Pancreas (tissue), 10 donors: ENCODE results near the gene SYT9. TPM values are rescaled to one million over a fixed set of nuclear protein-coding genes. Genes with fewer than 3 reads are reported as not detected.

ENCODE experiments used
- ATAC-seq, 4 donors: fragments of 200-7000 bp; cut with Tn5 transposase; one replicate each; pipeline versions ENCODE4 v1.8.0 to v1.9.1; 2020; ENCODE audit warnings: mild to moderate bottlenecking in 4 of 4, moderate library complexity in 4 of 4
- DNase-seq, 6 donors: peaks; one replicate each; pipeline ENCODE4 v3.0.0-alpha.2; 2020
- FAIRE-seq: peaks from 2 replicates; lab custom pipeline; 2012; peaks lifted over from hg19 to GRCh38; lab: Jason Lieb, UNC
- H3K27ac ChIP-seq, 4 donors: fragments of 200-600 bp; sonication (generic); 1 replicate in 3 of 4; 2 replicates in 1 of 4; pipeline versions ENCODE4 v1.5.0 to v1.8.0; 2020
- H3K27me3 ChIP-seq, 4 donors: fragments of 200-600 bp; one replicate each; pipeline ENCODE4 v1.8.0; 2021
- H3K36me3 ChIP-seq, 3 donors: fragments of 200-600 bp; sonication (generic) in 1 of 3; one replicate each; pipeline versions ENCODE4 v1.5.0 to v1.8.0; 2020 to 2021
- H3K4me1 ChIP-seq, 3 donors: fragments of 200-600 bp; one replicate each; pipeline ENCODE4 v1.8.0; 2021
- H3K4me3 ChIP-seq, 4 donors: fragments of 200-600 bp; sonication (generic) in 2 of 4; one replicate each; pipeline versions ENCODE4 v1.5.0 to v1.8.0; 2020 to 2021
- H3K9me3 ChIP-seq, 4 donors: fragments of 200-600 bp; one replicate each; pipeline ENCODE4 v1.8.0; 2021
- CTCF ChIP-seq, 4 donors: fragments of 200-600 bp; sonication (generic) in 3 of 4; IDR thresholded peaks; one replicate each; pipeline versions ENCODE4 v1.5.0 to v1.8.0; 2021; ENCODE audit warnings: antibody characterized with exemption in 4 of 4
- WGBS, 2 donors: extraction: QIAGEN DNeasy Blood & Tissue Kit; methylation state at CpG; one replicate each; pipeline ENCODE4 v1.1.7; 2013; 5-methylcytosine and 5-hydroxymethylcytosine counted together
- intact Hi-C, 3 donors: fragments of 100-400 bp; cut with DNase I; formaldehyde crosslinking; loops; one replicate each; pipeline versions ENCODE4 v1.11.1 to v1.14.2; 2022
- polyA plus RNA-seq, 2 donors: library from polyadenylated mRNA; stranded (reverse); fragments of 200-250 nt; gene quantifications; one replicate each; pipeline ENCODE4 v1.2.3, GENCODE V29; 2013
- total RNA-seq, 6 donors: library from RNA; stranded (reverse); fragmentation: NEBNext Ultra II Directional in 4 of 6; extraction: Animal tissue kit (Norgen Biotek cat#: 25700) in 4 of 6; gene quantifications; one replicate each; pipeline versions ENCODE4 v1.2.1 to v1.2.4, GENCODE V29; 2021 to 2023
- donor health status: healthy with polysubstance abuse.
- donor health status: DM: no; HTN: no; CAD: no; lungs with moderate emphysema.
- donor health status: DM: no; HTN: no; CAD: no.
- donor health status: control.
- donor health status: control.
- donor health status: Bipolar disorder and iron deficiency.
- donor health status: DM: yes; HTN: yes; CAD: no.
- donor health status: DM: no; HTN: no; CAD: no.
- donor health status: DM: no; HTN: no; CAD: no.
- donor health status: DM: yes; HTN: yes; CAD: no.

The SYT9 gene
- total and polyA plus RNA-seq, 8 donors: 0.38 to 2.0 (median 1.0) TPM

- TF ChIP-seq CTCF (IDR thresholded peaks at IDR 0.05): no peak
- Histone ChIP-seq H3K27me3 (no peaks in the 10 kb centered on the region), H3K4me3 (no peak overlapping the region), H3K36me3 (no peaks in the 10 kb centered on the region), H3K9me3 (no peaks in the 10 kb centered on the region), H3K4me1 (no peaks in the 10 kb centered on the region), H3K27ac (no peak overlapping the region)
- intact Hi-C loops: no loop called here
- DNase-seq (no peak), ATAC-seq (no peak), FAIRE-seq (no peak)
- WGBS, 2 donors: 82 to 83% methylated on average over 2 of the region's 2 CpGs
These were observed 55.2 kb downstream of the SYT9 start for GRCh38 chr11:7306900-7307299.

- H3K9me3 ChIP-seq: no peaks in the 10 kb centered on the region
- WGBS, 2 donors: 68 to 78% methylated on average over 2 of the region's 2 CpGs
- H3K27me3 ChIP-seq: no peaks in the 10 kb centered on the region
- DNase-seq (no peak), FAIRE-seq (no peak), ATAC-seq (no peak)
- intact Hi-C loops: no loop called here
- no peaks in the 10 kb centered on the region for H3K4me1 ChIP-seq
- H3K4me3 ChIP-seq: no peak overlapping the region
- no peak overlapping the region for H3K27ac ChIP-seq
- no peaks in the 10 kb centered on the region for H3K36me3 ChIP-seq
- no peak for TF ChIP-seq CTCF (IDR thresholded peaks at IDR 0.05)
These were observed 56.1 kb downstream of the SYT9 start for GRCh38 chr11:7307836-7308235.

- intact Hi-C loops: no loop called here
- WGBS, 2 donors: 64 to 67% methylated on average over 3 of the region's 3 CpGs
- FAIRE-seq (no peak), ATAC-seq (no peak), DNase-seq (no peak)
- Histone ChIP-seq H3K4me1 (no peaks in the 10 kb centered on the region), H3K27me3 (no peaks in the 10 kb centered on the region), H3K4me3 (no peak overlapping the region), H3K36me3 (no peaks in the 10 kb centered on the region), H3K27ac (no peak overlapping the region), H3K9me3 (no peaks in the 10 kb centered on the region)
- TF ChIP-seq CTCF (IDR thresholded peaks at IDR 0.05): no peak
These were observed 60.2 kb downstream of the SYT9 start for GRCh38 chr11:7311903-7312302.

- TF ChIP-seq CTCF (IDR thresholded peaks at IDR 0.05): no peak
- intact Hi-C loops: no loop called here
- WGBS, 2 donors: 63 to 70% methylated on average over 4 of the region's 4 CpGs
- Histone ChIP-seq H3K9me3 (no peaks in the 10 kb centered on the region), H3K4me3 (no peak overlapping the region), H3K36me3 (no peaks in the 10 kb centered on the region), H3K4me1 (no peaks in the 10 kb centered on the region), H3K27me3 (no peaks in the 10 kb centered on the region), H3K27ac (no peak overlapping the region)
- FAIRE-seq (no peak), DNase-seq (no peak), ATAC-seq (no peak)
These were observed 63.3 kb downstream of the SYT9 start for GRCh38 chr11:7314811-7315604.

GRCh38 chr11:7319501-7319900, 67.8 kb downstream of the SYT9 start:
- intact Hi-C loops: no loop called here
- ATAC-seq: no peak
- Histone ChIP-seq H3K27me3 (no peaks in the 10 kb centered on the region), H3K4me1 (no peaks in the 10 kb centered on the region), H3K4me3 (no peak overlapping the region), H3K36me3 (no peaks in the 10 kb centered on the region), H3K27ac (no peak overlapping the region), H3K9me3 (no peaks in the 10 kb centered on the region)
- DNase-seq: no peak
- 65 to 67% methylated on average over 2 of the region's 2 CpGs for WGBS, 2 donors
- FAIRE-seq: no peak
- no peak for TF ChIP-seq CTCF (IDR thresholded peaks at IDR 0.05)
